ENCODE results near the gene IFT81.

- TF ChIP-seq CTCF (IDR thresholded peaks at IDR 0.05) (no peak), POLR2A (IDR thresholded peaks at IDR 0.05) (no peak)
Observed at GRCh38 chr12:110258466-110258865, 134.3 kb downstream of the IFT81 start.
